Tibial artery (tissue), 4 donors: ENCODE data around the gene MAPK1IP1L.

Experiments
- DNase-seq, 2 donors: peaks; one replicate each; pipeline ENCODE4 v3.0.0-alpha.2; 2019
- H3K27ac ChIP-seq, 2 donors: fragments of 200-600 bp; sonication (generic) in 1 of 2; 1 replicate in 1 of 2; 2 replicates in 1 of 2; pipeline ENCODE4 v1.5.1; 2018 to 2019; ENCODE audit warnings: mild to moderate bottlenecking in 1 of 2
- H3K27me3 ChIP-seq, 2 donors: fragments of 200-600 bp; sonication (generic) in 1 of 2; one replicate each; pipeline versions ENCODE4 v1.5.1 to v1.6.0; 2016 to 2019
- H3K36me3 ChIP-seq, 3 donors: fragments of 200-600 bp; sonication (generic) in 2 of 3; one replicate each; pipeline ENCODE4 v1.5.1; 2016 to 2019; ENCODE audit warnings: mild to moderate bottlenecking in 2 of 3
- H3K4me1 ChIP-seq, 4 donors: fragments of 200-600 bp; sonication (generic) in 2 of 4; 1 replicate in 3 of 4; 2 replicates in 1 of 4; pipeline ENCODE4 v1.5.1; 2016 to 2019
- H3K4me3 ChIP-seq, 2 donors: fragments of 200-600 bp; sonication (generic) in 1 of 2; 1 replicate in 1 of 2; 2 replicates in 1 of 2; pipeline ENCODE4 v1.5.1; 2018 to 2019; ENCODE audit warnings: mild to moderate bottlenecking in 2 of 2
- H3K9me3 ChIP-seq, 3 donors: fragments of 200-600 bp; sonication (generic) in 1 of 3; one replicate each; pipeline ENCODE4 v1.5.1; 2016 to 2019
- CTCF ChIP-seq, 2 experiments: fragments of 200-600 bp in 1 of 2; fragments of 450-650 bp in 1 of 2; IDR thresholded peaks; one replicate each; pipeline ENCODE4 v1.5.1; 2017 to 2019; ENCODE audit warnings: antibody characterized with exemption in 2 of 2, mild to moderate bottlenecking in 1 of 2, moderate library complexity in 1 of 2
- intact Hi-C: fragments of 100-400 bp; cut with DNase I; formaldehyde crosslinking; loops from one replicate; pipeline ENCODE4 v1.15.0; 2023; ENCODE audit warnings: low total_unique reads

The MAPK1IP1L gene

GRCh38 chr14:55051165-55051422, 353 bp upstream of the MAPK1IP1L start:
- intact Hi-C loops = no loop called here
- Histone ChIP-seq H3K9me3 (no peaks in the 10 kb centered on the region), H3K4me1 (peaks cover 0 to 45% (median 16%) of the 10 kb centered on the region in 4 donors), H3K27me3 (no peaks in the 10 kb centered on the region), H3K4me3 (peak overlapping the region; percentile 91 to 94), H3K27ac (peak overlapping the region; percentile 99 to 100), H3K36me3 (peaks cover 0 to 7% (median 0%) of the 10 kb centered on the region in 3 donors)
- DNase-seq = no peak
- TF ChIP-seq CTCF (IDR thresholded peaks at IDR 0.05) = no peak

- Histone ChIP-seq H3K36me3 (peaks cover 0 to 9% (median 0%) of the 10 kb centered on the region in 3 donors), H3K4me3 (peak overlapping the region; percentile 91 to 94), H3K27me3 (no peaks in the 10 kb centered on the region), H3K9me3 (no peaks in the 10 kb centered on the region), H3K4me1 (peaks cover 0 to 58% (median 16%) of the 10 kb centered on the region in 4 donors), H3K27ac (peak overlapping the region; percentile 99 to 100)
- intact Hi-C loops = no loop called here
- DNase-seq = no peak
- TF ChIP-seq CTCF (IDR thresholded peaks at IDR 0.05) = no peak
Measured at GRCh38 chr14:55052269-55052930, 953 bp downstream of the MAPK1IP1L start.

- no peaks in the 10 kb centered on the region for H3K27me3 ChIP-seq
- DNase-seq = no peak
- intact Hi-C loops = no loop called here
- H3K4me3 ChIP-seq = peak overlapping the region; percentile 91 to 94
- no peaks in the 10 kb centered on the region for H3K9me3 ChIP-seq
- H3K27ac ChIP-seq = peak overlapping the region; percentile 99 to 100
- peaks cover 0 to 61% (median 17%) of the 10 kb centered on the region in 4 donors for H3K4me1 ChIP-seq
- TF ChIP-seq CTCF (IDR thresholded peaks at IDR 0.05) = no peak
- peaks cover 0 to 15% (median 3%) of the 10 kb centered on the region in 3 donors for H3K36me3 ChIP-seq
Measured at GRCh38 chr14:55053018-55053417, 1.6 kb downstream of the MAPK1IP1L start.

GRCh38 chr14:55053500-55053899, 2.1 kb downstream of the MAPK1IP1L start:
- no peak for TF ChIP-seq CTCF (IDR thresholded peaks at IDR 0.05)
- H3K27ac ChIP-seq = peak overlapping the region; percentile 99 to 100
- intact Hi-C loops = no loop called here
- H3K4me1 ChIP-seq = peaks cover 0 to 65% (median 19%) of the 10 kb centered on the region in 4 donors
- no peak for DNase-seq
- no peaks in the 10 kb centered on the region for H3K27me3 ChIP-seq
- no peaks in the 10 kb centered on the region for H3K9me3 ChIP-seq
- peaks cover 0 to 19% (median 8%) of the 10 kb centered on the region in 3 donors for H3K36me3 ChIP-seq
- peak overlapping the region; percentile 91 to 94 for H3K4me3 ChIP-seq

GRCh38 chr14:55054098-55054497, 2.7 kb downstream of the MAPK1IP1L start:
- DNase-seq = no peak
- Histone ChIP-seq H3K9me3 (no peaks in the 10 kb centered on the region), H3K27ac (peak overlapping the region in 1 of 2 donors; percentile 99), H3K36me3 (peaks cover 0 to 19% (median 10%) of the 10 kb centered on the region in 3 donors), H3K4me1 (peaks cover 0 to 66% (median 19%) of the 10 kb centered on the region in 4 donors), H3K4me3 (no peak overlapping the region), H3K27me3 (no peaks in the 10 kb centered on the region)
- intact Hi-C loops = no loop called here
- TF ChIP-seq CTCF (IDR thresholded peaks at IDR 0.05) = no peak
